Mucosa of rectum (tissue), 2 donors: ENCODE measurements around the gene ANKLE2.
A peak's percentile ranks its signal among the peaks of the same experiment; 100 is the strongest.
"Not testable (repeated sequence)": the region's sequence is repeated elsewhere in the genome, so short reads cannot be mapped to it uniquely, and the experiment has no call there.

Experiments used
- H3K27ac ChIP-seq, 2 donors: one replicate each; pipeline ENCODE4 v1.7.0; 2013; ENCODE audit warnings: inconsistent platforms in 2 of 2, low read depth in 2 of 2, low read length in 2 of 2
- H3K27me3 ChIP-seq, 2 donors: one replicate each; pipeline ENCODE4 v1.7.0; 2013; ENCODE audit warnings: low read length in 2 of 2; ENCODE audit not compliant: control insufficient read depth in 2 of 2, insufficient read depth in 2 of 2
- H3K36me3 ChIP-seq, 2 donors: one replicate each; pipeline ENCODE4 v1.7.0; 2013; ENCODE audit warnings: low read length in 2 of 2; ENCODE audit not compliant: control insufficient read depth in 2 of 2, insufficient read depth in 2 of 2
- H3K4me1 ChIP-seq, 2 donors: one replicate each; pipeline ENCODE4 v1.7.0; 2013; ENCODE audit warnings: low read length in 2 of 2, mild to moderate bottlenecking in 1 of 2; ENCODE audit not compliant: control insufficient read depth in 2 of 2, insufficient read depth in 2 of 2
- H3K4me3 ChIP-seq, 2 donors: one replicate each; pipeline ENCODE4 v1.7.0; 2013; ENCODE audit warnings: low read length in 2 of 2
- H3K9ac ChIP-seq, 2 donors: one replicate each; pipeline ENCODE4 v1.7.0; 2013; ENCODE audit warnings: low read length in 2 of 2, low read depth in 1 of 2, mild to moderate bottlenecking in 1 of 2
- H3K9me3 ChIP-seq, 2 donors: one replicate each; pipeline ENCODE4 v1.7.0; 2013; ENCODE audit warnings: low read length in 2 of 2; ENCODE audit not compliant: control insufficient read depth in 2 of 2
- donor health status: healthy.
- donor health status: Normal muscosa, but diverticular disease.

The ANKLE2 gene

GRCh38 chr12:132771126-132771838 lies 9.7 kb upstream of the ANKLE2 start:
- Histone ChIP-seq H3K9ac (no peak overlapping the region), H3K36me3 (peaks cover 36 to 58% of the 10 kb centered on the region in 2 donors), H3K27me3 (no peaks in the 10 kb centered on the region), H3K9me3 (no peaks in the 10 kb centered on the region), H3K4me1 (peaks cover 5 to 9% of the 10 kb centered on the region in 2 donors), H3K4me3 (no peak overlapping the region), H3K27ac (peak overlapping the region in 1 of 2 donors; percentile 70)

- peaks cover 0 to 14% of the 10 kb centered on the region in 2 donors for H3K36me3 ChIP-seq
- H3K4me1 ChIP-seq: peaks cover 2 to 14% of the 10 kb centered on the region in 2 donors
- no peaks in the 10 kb centered on the region for H3K9me3 ChIP-seq
- H3K27ac ChIP-seq: peak overlapping the region; percentile 34 to 58
- H3K4me3 ChIP-seq: no peak overlapping the region
- H3K9ac ChIP-seq: no peak overlapping the region
- H3K27me3 ChIP-seq: no peaks in the 10 kb centered on the region
Observed at GRCh38 chr12:132766380-132767085, 4.9 kb upstream of the ANKLE2 start.

GRCh38 chr12:132765361-132765760 lies 3.7 kb upstream of the ANKLE2 start:
- Histone ChIP-seq H3K27me3 (no peaks in the 10 kb centered on the region), H3K4me3 (no peak overlapping the region), H3K27ac (no peak overlapping the region), H3K4me1 (peaks cover 5 to 19% of the 10 kb centered on the region in 2 donors), H3K9me3 (no peaks in the 10 kb centered on the region), H3K9ac (no peak overlapping the region), H3K36me3 (peaks cover 0 to 8% of the 10 kb centered on the region in 2 donors)

GRCh38 chr12:132764231-132764630 lies 2.6 kb upstream of the ANKLE2 start:
- Histone ChIP-seq H3K27ac (no peak overlapping the region), H3K9ac (no peak overlapping the region), H3K4me1 (peaks cover 9 to 22% of the 10 kb centered on the region in 2 donors), H3K36me3 (peaks cover 0 to 2% of the 10 kb centered on the region in 2 donors), H3K4me3 (no peak overlapping the region), H3K27me3 (no peaks in the 10 kb centered on the region), H3K9me3 (no peaks in the 10 kb centered on the region)

- H3K9ac ChIP-seq: peak overlapping the region; percentile 84 to 87
- no peaks in the 10 kb centered on the region for H3K36me3 ChIP-seq
- H3K27me3 ChIP-seq: no peaks in the 10 kb centered on the region
- H3K4me3 ChIP-seq: peak overlapping the region; percentile 74 to 87
- H3K4me1 ChIP-seq: peaks cover 7 to 13% of the 10 kb centered on the region in 2 donors
- H3K27ac ChIP-seq: peak overlapping the region; percentile 95 to 96
- no peaks in the 10 kb centered on the region for H3K9me3 ChIP-seq
Observed at GRCh38 chr12:132761921-132762583, 420 bp upstream of the ANKLE2 start.

GRCh38 chr12:132759359-132759758 lies 2.3 kb downstream of the ANKLE2 start:
- no peaks in the 10 kb centered on the region for H3K9me3 ChIP-seq
- H3K27ac ChIP-seq: no peak overlapping the region
- no peaks in the 10 kb centered on the region for H3K27me3 ChIP-seq
- no peak overlapping the region for H3K9ac ChIP-seq
- H3K36me3 ChIP-seq: peaks cover 3 to 7% of the 10 kb centered on the region in 2 donors
- peaks cover 7 to 13% of the 10 kb centered on the region in 2 donors for H3K4me1 ChIP-seq
- H3K4me3 ChIP-seq: no peak overlapping the region

GRCh38 chr12:132758825-132759224 lies 2.8 kb downstream of the ANKLE2 start:
- not testable (repeated sequence) for H3K27ac ChIP-seq, H3K27me3 ChIP-seq, H3K36me3 ChIP-seq, H3K9ac ChIP-seq, H3K4me3 ChIP-seq, H3K9me3 ChIP-seq
- H3K4me1 ChIP-seq: peaks cover 7 to 13% of the 10 kb centered on the region in 2 donors

GRCh38 chr12:132754160-132754932 lies 7.3 kb downstream of the ANKLE2 start:
- Histone ChIP-seq H3K4me3 (no peak overlapping the region), H3K9me3 (no peaks in the 10 kb centered on the region), H3K27me3 (no peaks in the 10 kb centered on the region), H3K36me3 (peaks cover 23 to 38% of the 10 kb centered on the region in 2 donors), H3K27ac (no peak overlapping the region), H3K4me1 (no peaks in the 10 kb centered on the region), H3K9ac (no peak overlapping the region)

GRCh38 chr12:132753670-132754069 lies 8.0 kb downstream of the ANKLE2 start:
- H3K27me3 ChIP-seq, H3K9ac ChIP-seq, H3K4me1 ChIP-seq, H3K27ac ChIP-seq, H3K9me3 ChIP-seq, H3K4me3 ChIP-seq: not testable (repeated sequence)
- peaks cover 28 to 44% of the 10 kb centered on the region in 2 donors for H3K36me3 ChIP-seq
